ENCODE measurements around the gene PRDM15.

Gene PRDM15

DNA sequence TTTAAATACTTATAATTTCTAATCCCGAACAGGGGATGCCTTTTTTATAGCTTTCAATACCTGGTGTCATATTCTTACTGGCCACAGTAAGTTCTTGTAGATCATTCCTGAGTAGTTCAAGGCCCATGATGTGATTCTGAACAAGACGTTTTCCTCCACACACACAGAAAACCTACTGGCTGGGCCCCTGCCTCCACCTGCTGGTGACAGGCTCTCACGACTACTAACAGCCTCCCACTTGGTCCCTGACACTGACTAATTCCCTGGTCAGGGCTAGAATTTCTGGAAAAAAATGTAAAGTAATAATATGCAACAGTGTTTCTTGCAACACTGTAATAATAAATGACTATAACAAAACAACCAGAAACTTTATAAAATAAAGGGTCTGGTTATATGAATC, 61.9 kb downstream of the PRDM15 start:
- H3K27ac ChIP-seq: no peak overlapping the region
- no peaks in the 10 kb centered on the region for H3K27me3 ChIP-seq (ENCODE audit: insufficient read depth, low read depth, severe bottlenecking)
- DNase-seq: peak; percentile 76
- no peak overlapping the region for H3K4me3 ChIP-seq (ENCODE audit: low read depth, low read length)
- TF ChIP-seq, protein P1, sequence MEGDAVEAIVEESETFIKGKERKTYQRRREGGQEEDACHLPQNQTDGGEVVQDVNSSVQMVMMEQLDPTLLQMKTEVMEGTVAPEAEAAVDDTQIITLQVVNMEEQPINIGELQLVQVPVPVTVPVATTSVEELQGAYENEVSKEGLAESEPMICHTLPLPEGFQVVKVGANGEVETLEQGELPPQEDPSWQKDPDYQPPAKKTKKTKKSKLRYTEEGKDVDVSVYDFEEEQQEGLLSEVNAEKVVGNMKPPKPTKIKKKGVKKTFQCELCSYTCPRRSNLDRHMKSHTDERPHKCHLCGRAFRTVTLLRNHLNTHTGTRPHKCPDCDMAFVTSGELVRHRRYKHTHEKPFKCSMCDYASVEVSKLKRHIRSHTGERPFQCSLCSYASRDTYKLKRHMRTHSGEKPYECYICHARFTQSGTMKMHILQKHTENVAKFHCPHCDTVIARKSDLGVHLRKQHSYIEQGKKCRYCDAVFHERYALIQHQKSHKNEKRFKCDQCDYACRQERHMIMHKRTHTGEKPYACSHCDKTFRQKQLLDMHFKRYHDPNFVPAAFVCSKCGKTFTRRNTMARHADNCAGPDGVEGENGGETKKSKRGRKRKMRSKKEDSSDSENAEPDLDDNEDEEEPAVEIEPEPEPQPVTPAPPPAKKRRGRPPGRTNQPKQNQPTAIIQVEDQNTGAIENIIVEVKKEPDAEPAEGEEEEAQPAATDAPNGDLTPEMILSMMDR (IDR thresholded peaks at IDR 0.05; ENCODE audit: low read depth, low read length): peak; percentile 79
- H3K9me3 ChIP-seq (ENCODE audit: severe bottlenecking): no peaks in the 10 kb centered on the region
- peaks cover 16% of the 10 kb centered on the region for H3K36me3 ChIP-seq

- TF ChIP-seq, protein P1 (IDR thresholded peaks at IDR 0.05; ENCODE audit: low read depth, low read length): peak; percentile 87
- Histone ChIP-seq H3K27me3 (ENCODE audit: insufficient read depth, low read depth, severe bottlenecking) (no peaks in the 10 kb centered on the region), H3K9me3 (ENCODE audit: severe bottlenecking) (no peaks in the 10 kb centered on the region), H3K4me3 (ENCODE audit: low read depth, low read length) (no peak overlapping the region), H3K36me3 (peaks cover 19% of the 10 kb centered on the region), H3K27ac (no peak overlapping the region)
- peak; percentile 65 for DNase-seq
Observed at GRCh38 chr21:41816583-41817165, 62.5 kb downstream of the PRDM15 start.

GRCh38 chr21:41815652-41816582, 63.2 kb downstream of the PRDM15 start:
- peaks cover 20% of the 10 kb centered on the region for H3K36me3 ChIP-seq
- H3K27ac ChIP-seq: no peak overlapping the region

GRCh38 chr21:41813226-41813625, 65.9 kb downstream of the PRDM15 start:
- H3K27me3 ChIP-seq (ENCODE audit: insufficient read depth, low read depth, severe bottlenecking): no peaks in the 10 kb centered on the region
- peaks cover 44% of the 10 kb centered on the region for H3K36me3 ChIP-seq
- no peak for DNase-seq
- no peak overlapping the region for H3K4me3 ChIP-seq (ENCODE audit: low read depth, low read length)
- TF ChIP-seq, protein P1 (IDR thresholded peaks at IDR 0.05; ENCODE audit: low read depth, low read length): no peak
- no peaks in the 10 kb centered on the region for H3K9me3 ChIP-seq (ENCODE audit: severe bottlenecking)
- H3K27ac ChIP-seq: no peak overlapping the region

More at GRCh38 chr21:41815652-41816582, 63.2 kb downstream of the PRDM15 start:
- Histone ChIP-seq H3K9me3 (ENCODE audit: severe bottlenecking) (no peaks in the 10 kb centered on the region), H3K4me3 (ENCODE audit: low read depth, low read length) (no peak overlapping the region), H3K27me3 (ENCODE audit: insufficient read depth, low read depth, severe bottlenecking) (no peaks in the 10 kb centered on the region)
- TF ChIP-seq, protein P1 (IDR thresholded peaks at IDR 0.05; ENCODE audit: low read depth, low read length): no peak
- no peak for DNase-seq

- Histone ChIP-seq H3K36me3 (peaks cover 49% of the 10 kb centered on the region), H3K27me3 (ENCODE audit: insufficient read depth, low read depth, severe bottlenecking) (no peaks in the 10 kb centered on the region), H3K9me3 (ENCODE audit: severe bottlenecking) (no peaks in the 10 kb centered on the region), H3K27ac (no peak overlapping the region), H3K4me3 (ENCODE audit: low read depth, low read length) (no peak overlapping the region)
- DNase-seq: no peak
- TF ChIP-seq, protein P1 (IDR thresholded peaks at IDR 0.05; ENCODE audit: low read depth, low read length): no peak
Observed at GRCh38 chr21:41812679-41813078, 66.5 kb downstream of the PRDM15 start.
